H9 (cell line): ENCODE measurements around the gene ALX3. TPM values are rescaled to one million over a fixed set of nuclear protein-coding genes. Genes with fewer than 3 reads are reported as not detected.
A peak's percentile ranks its signal among the peaks of the same experiment; 100 is the strongest.

ENCODE experiments used
- DNase-seq: peaks from one replicate; pipeline ENCODE4 v3.0.0-alpha.2; 2017
- H2AFZ ChIP-seq: one replicate; pipeline ENCODE4 v1.6.1; 2013; ENCODE audit warnings: mild to moderate bottlenecking, low read length, control low read depth, moderate library complexity
- H2AK5ac ChIP-seq: 2 replicates; pipeline ENCODE4 v1.6.1; 2013; ENCODE audit warnings: low read length, control low read depth, mixed read lengths; ENCODE audit not compliant: insufficient read length
- H2BK120ac ChIP-seq: one replicate; pipeline ENCODE4 v1.6.1; 2013; ENCODE audit warnings: low read depth, mild to moderate bottlenecking, low read length, control low read depth, inconsistent platforms; ENCODE audit not compliant: poor library complexity, severe bottlenecking
- H2BK12ac ChIP-seq: 2 replicates; pipeline ENCODE4 v1.6.1; 2013; ENCODE audit warnings: low read length, control low read depth, mixed read lengths, low read depth; ENCODE audit not compliant: insufficient read length
- H2BK15ac ChIP-seq: 2 replicates; pipeline ENCODE4 v1.6.1; 2013; ENCODE audit warnings: low read depth, low read length, control low read depth
- H2BK20ac ChIP-seq: one replicate; pipeline ENCODE4 v1.6.1; 2013; ENCODE audit warnings: low read depth, mild to moderate bottlenecking, low read length, control low read depth, inconsistent platforms; ENCODE audit not compliant: poor library complexity, severe bottlenecking
- H2BK5ac ChIP-seq: 2 replicates; pipeline ENCODE4 v1.6.1; 2013; ENCODE audit warnings: low read length, control low read depth, mixed read lengths; ENCODE audit not compliant: insufficient read length
- H3K14ac ChIP-seq: 2 replicates; pipeline ENCODE4 v1.6.1; 2013; ENCODE audit warnings: low read length, control low read depth; ENCODE audit not compliant: insufficient read depth
- H3K18ac ChIP-seq: 2 replicates; pipeline ENCODE4 v1.6.1; 2013; ENCODE audit warnings: low read depth, mild to moderate bottlenecking, mixed read lengths, low read length, control low read depth; ENCODE audit not compliant: insufficient read length
- H3K23ac ChIP-seq: 2 replicates; pipeline ENCODE4 v1.6.1; 2013; ENCODE audit warnings: low read length, control low read depth, mixed read lengths, low read depth; ENCODE audit not compliant: insufficient read length
- H3K23me2 ChIP-seq: 2 replicates; pipeline ENCODE4 v1.6.1; 2013; ENCODE audit warnings: low read depth, mild to moderate bottlenecking, mixed read lengths, low read length, control low read depth; ENCODE audit not compliant: insufficient read length, poor library complexity, severe bottlenecking
- H3K27ac ChIP-seq: 2 replicates; pipeline ENCODE4 v1.5.1; 2013; ENCODE audit warnings: low read length, control low read depth, mixed read lengths, low read depth; ENCODE audit not compliant: insufficient read length
- H3K27me3 ChIP-seq: 2 replicates; pipeline ENCODE4 v1.6.1; 2013; ENCODE audit warnings: low read length, control low read depth, inconsistent platforms; ENCODE audit not compliant: insufficient read depth
- H3K4ac ChIP-seq: 2 replicates; pipeline ENCODE4 v1.6.1; 2013; ENCODE audit warnings: low read depth, mild to moderate bottlenecking, control low read depth, inconsistent platforms, low read length, moderate library complexity
- H3K4me1 ChIP-seq: 2 replicates; pipeline ENCODE4 v1.6.1; 2013; ENCODE audit warnings: low read length, control low read depth, inconsistent platforms; ENCODE audit not compliant: insufficient read depth
- H3K4me2 ChIP-seq: 2 replicates; pipeline ENCODE4 v1.6.1; 2013; ENCODE audit warnings: low read length, control low read depth, mixed read lengths; ENCODE audit not compliant: insufficient read length, insufficient read depth
- H3K56ac ChIP-seq: 2 replicates; pipeline ENCODE4 v1.6.1; 2013; ENCODE audit warnings: low read depth, mild to moderate bottlenecking, mixed read lengths, low read length, control low read depth; ENCODE audit not compliant: insufficient read length
- H3K79me1 ChIP-seq: 2 replicates; pipeline ENCODE4 v1.6.1; 2013; ENCODE audit warnings: low read depth, mild to moderate bottlenecking, moderate library complexity, low read length, control low read depth, inconsistent platforms; ENCODE audit not compliant: insufficient read depth, poor library complexity, severe bottlenecking
- H3K79me2 ChIP-seq: 2 replicates; pipeline ENCODE4 v1.6.1; 2013; ENCODE audit warnings: low read length, control low read depth, inconsistent platforms; ENCODE audit not compliant: insufficient read depth
- H3K9ac ChIP-seq: 2 replicates; pipeline ENCODE4 v1.6.1; 2013; ENCODE audit warnings: low read length, control low read depth, mixed read lengths; ENCODE audit not compliant: insufficient read length; ENCODE audit errors: extremely low read depth
- H3K9me3 ChIP-seq: one replicate; pipeline ENCODE4 v1.6.1; 2013; ENCODE audit warnings: low read depth, low read length, inconsistent platforms; ENCODE audit not compliant: control insufficient read depth
- H3T11ph ChIP-seq: one replicate; pipeline ENCODE4 v1.6.1; 2013; ENCODE audit warnings: mild to moderate bottlenecking, low read length, control low read depth, inconsistent platforms
- H4K20me1 ChIP-seq: one replicate; pipeline ENCODE4 v1.6.1; 2013; ENCODE audit not compliant: control insufficient read depth, insufficient read length, insufficient read depth
- H4K5ac ChIP-seq: 2 replicates; pipeline ENCODE4 v1.6.1; 2013; ENCODE audit warnings: low read depth, mild to moderate bottlenecking, mixed read lengths, low read length, control low read depth; ENCODE audit not compliant: insufficient read length
- H4K8ac ChIP-seq: replicated peaks from 2 replicates; pipeline ENCODE4 v1.6.1; 2013; ENCODE audit warnings: low read length, control low read depth, mixed read lengths, low read depth; ENCODE audit not compliant: insufficient read length
- H4K91ac ChIP-seq: 2 replicates; pipeline ENCODE4 v1.6.1; 2013; ENCODE audit warnings: low read depth, mild to moderate bottlenecking, moderate library complexity, mixed read lengths, low read length, control low read depth; ENCODE audit not compliant: insufficient read length
- H3K27ac Mint-ChIP-seq, 3 experiments: 2 replicates in 2 of 3; 3 replicates in 1 of 3; pipeline ENCODE4 v1.8.0; 2020 to 2021; ENCODE audit warnings: mixed read lengths in 3 of 3, mild to moderate bottlenecking in 1 of 3, moderate library complexity in 1 of 3
- H3K27me3 Mint-ChIP-seq: 2 replicates; pipeline ENCODE4 v1.8.0; 2021; ENCODE audit warnings: low read depth, mild to moderate bottlenecking, moderate library complexity, mixed read lengths
- H3K36me3 Mint-ChIP-seq, 3 experiments: 2 replicates in 2 of 3; 3 replicates in 1 of 3; pipeline ENCODE4 v1.8.0; 2020 to 2021; ENCODE audit warnings: low read depth in 3 of 3, mixed read lengths in 3 of 3; ENCODE audit not compliant: insufficient read depth in 1 of 3
- H3K4me1 Mint-ChIP-seq, 2 experiments: 2 replicates each; pipeline ENCODE4 v1.8.0; 2020; ENCODE audit warnings: mixed read lengths in 2 of 2
- H3K4me3 Mint-ChIP-seq, 2 experiments: 2 replicates in 1 of 2; 3 replicates in 1 of 2; pipeline ENCODE4 v1.8.0; 2020 to 2021; ENCODE audit warnings: mild to moderate bottlenecking in 2 of 2, mixed read lengths in 2 of 2, moderate library complexity in 1 of 2
- H3K9me3 Mint-ChIP-seq, 2 experiments: 2 replicates in 1 of 2; 3 replicates in 1 of 2; pipeline ENCODE4 v1.8.0; 2020; ENCODE audit warnings: mild to moderate bottlenecking in 2 of 2, mixed read lengths in 2 of 2, moderate library complexity in 1 of 2
- WGBS: extraction: QIAGEN DNeasy Blood & Tissue Kit; methylation state at CpG from one replicate; pipeline ENCODE4 v1.1.7; 2013; ENCODE audit warnings: missing lambda C conversion rate, low lambda C conversion rate, mixed read lengths; ENCODE audit not compliant: insufficient read length; ENCODE audit errors: extremely low coverage; 5-methylcytosine and 5-hydroxymethylcytosine counted together
- long read RNA-seq: library from polyadenylated mRNA; unstranded; transcript quantifications from one replicate; pipeline ENCODE4 v2.0.0, GENCODE V29; 2020
- total RNA-seq: library from RNA; stranded (reverse); gene quantifications from 2 replicates; pipeline ENCODE4 v1.2.1, GENCODE V29; 2021
- TF ChIP-seq, protein P1 (sequence below): fragments of 200-600 bp; sonication (generic); conservative IDR thresholded peaks from 3 replicates; pipeline ENCODE4 v1.8.0; 2021; ENCODE audit warnings: antibody characterized with exemption, mild to moderate bottlenecking

The ALX3 gene
- not detected in 2 replicates for total RNA-seq
- long read RNA-seq, partial matches to known transcripts: 0 of 2 reads
- long read RNA-seq, other reads (novel, unspliced or antisense): 2 of 2 reads

DNA sequence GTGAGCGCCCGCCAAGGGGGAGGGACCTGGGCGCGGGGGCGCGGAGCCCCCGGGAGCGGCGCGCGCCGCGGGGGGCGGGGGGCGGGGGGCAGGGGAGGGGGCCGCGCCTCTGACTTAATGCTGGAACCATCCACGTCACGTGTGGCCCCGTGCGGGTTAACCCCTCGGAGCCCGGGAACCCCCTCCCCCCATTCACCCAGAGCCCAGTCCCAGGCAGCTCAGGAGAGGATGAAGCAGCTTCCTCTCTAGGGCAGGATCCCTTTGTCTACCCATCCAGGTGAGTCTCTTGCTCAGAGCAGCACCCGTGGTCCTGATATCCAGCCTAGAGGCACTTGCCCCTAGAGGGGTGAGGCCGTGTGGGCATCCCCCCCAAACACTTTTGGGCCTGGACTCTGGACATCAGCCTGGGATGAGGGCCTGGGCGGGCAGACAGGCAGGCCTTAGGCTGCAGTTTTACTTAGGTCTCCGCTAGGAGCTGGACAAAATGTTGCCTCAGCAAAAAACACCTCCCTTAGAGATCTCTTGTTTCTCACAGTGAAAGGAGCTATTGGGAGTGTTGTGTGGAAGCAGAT is at the start of gene ALX3:
ALX3 (minus strand) TSS at position 2 of the 572 bp plus-strand sequence. CDS start 60 bp downstream, outside the sequence.
- DNase-seq: peak; percentile 48
- Histone ChIP-seq H3K4me1 (no peaks in the 10 kb centered on the region; the same call in 1 of the 2 replicates), H3K9ac (no peak within 1 kb of the TSS), H3K27ac (no peak within 1 kb of the TSS), H2BK20ac (no peak within 1 kb of the TSS), H3K27me3 (peaks cover 73% of the 10 kb centered on the region), H3K79me2 (no peaks in the 10 kb centered on the region), H2BK12ac (no peak within 1 kb of the TSS), H3T11ph (no peak within 1 kb of the TSS), H4K5ac (no peak within 1 kb of the TSS), H2AK5ac (no peak within 1 kb of the TSS), H2BK15ac (no peak within 1 kb of the TSS), H3K23ac (no peak within 1 kb of the TSS), H2BK5ac (no peak within 1 kb of the TSS), H3K4me2 (peak within 1 kb of the TSS; percentile 57), H3K18ac (no peak within 1 kb of the TSS), H3K4ac (no peak within 1 kb of the TSS), H4K91ac (no peak within 1 kb of the TSS), H3K79me1 (no peaks in the 10 kb centered on the region), H2BK120ac (no peak within 1 kb of the TSS), H2AFZ (no peak within 1 kb of the TSS), H3K23me2 (peaks cover 7% of the 10 kb centered on the region), H3K14ac (peak within 1 kb of the TSS; percentile 26; the same call in 1 of the 2 replicates), H3K56ac (no peak within 1 kb of the TSS), H4K8ac (no peak within 1 kb of the TSS), H4K20me1 (peaks cover 4% of the 10 kb centered on the region), H3K9me3 (no peaks in the 10 kb centered on the region)
- peaks cover 0 to 3% of the 10 kb centered on the region in 2 experiments; a peak in 2 of 5 replicates for H3K9me3 Mint-ChIP-seq
- peak within 1 kb of the TSS in 1 of 3 experiments; percentile 35; a peak in 1 of 7 replicates for H3K27ac Mint-ChIP-seq
- H3K4me3 Mint-ChIP-seq: peak within 1 kb of the TSS; percentile 52 to 80
- TF ChIP-seq, protein P1, sequence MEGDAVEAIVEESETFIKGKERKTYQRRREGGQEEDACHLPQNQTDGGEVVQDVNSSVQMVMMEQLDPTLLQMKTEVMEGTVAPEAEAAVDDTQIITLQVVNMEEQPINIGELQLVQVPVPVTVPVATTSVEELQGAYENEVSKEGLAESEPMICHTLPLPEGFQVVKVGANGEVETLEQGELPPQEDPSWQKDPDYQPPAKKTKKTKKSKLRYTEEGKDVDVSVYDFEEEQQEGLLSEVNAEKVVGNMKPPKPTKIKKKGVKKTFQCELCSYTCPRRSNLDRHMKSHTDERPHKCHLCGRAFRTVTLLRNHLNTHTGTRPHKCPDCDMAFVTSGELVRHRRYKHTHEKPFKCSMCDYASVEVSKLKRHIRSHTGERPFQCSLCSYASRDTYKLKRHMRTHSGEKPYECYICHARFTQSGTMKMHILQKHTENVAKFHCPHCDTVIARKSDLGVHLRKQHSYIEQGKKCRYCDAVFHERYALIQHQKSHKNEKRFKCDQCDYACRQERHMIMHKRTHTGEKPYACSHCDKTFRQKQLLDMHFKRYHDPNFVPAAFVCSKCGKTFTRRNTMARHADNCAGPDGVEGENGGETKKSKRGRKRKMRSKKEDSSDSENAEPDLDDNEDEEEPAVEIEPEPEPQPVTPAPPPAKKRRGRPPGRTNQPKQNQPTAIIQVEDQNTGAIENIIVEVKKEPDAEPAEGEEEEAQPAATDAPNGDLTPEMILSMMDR: no peak
- peaks cover 97% of the 10 kb centered on the region for H3K27me3 Mint-ChIP-seq
- peaks cover 10 to 18% of the 10 kb centered on the region in 2 experiments for H3K4me1 Mint-ChIP-seq
- no CpG with 5 or more reads among the region's 27 CpGs for WGBS
- no peaks in the 10 kb centered on the region; a peak in 1 of 7 replicates for H3K36me3 Mint-ChIP-seq
